ENCODE results near the gene CADM1.

The CADM1 gene

GRCh38 chr11:115418626-115419025 is 85.6 kb downstream of the CADM1 start:
- H3K27me3 Mint-ChIP-seq = no peaks in the 10 kb centered on the region
- no peak overlapping the region for H3K4me3 Mint-ChIP-seq
- H3K4me1 Mint-ChIP-seq = no peaks in the 10 kb centered on the region
- H3K9me3 Mint-ChIP-seq = no peaks in the 10 kb centered on the region
- DNase-seq = no peak
- H3K27ac Mint-ChIP-seq = no peak overlapping the region
- ATAC-seq = no peak

- Mint-ChIP-seq H3K9me3 (no peaks in the 10 kb centered on the region), H3K4me1 (no peaks in the 10 kb centered on the region), H3K27me3 (no peaks in the 10 kb centered on the region), H3K4me3 (no peak overlapping the region), H3K27ac (no peak overlapping the region)
- no peak for DNase-seq
- ATAC-seq = no peak
Observed at GRCh38 chr11:115418081-115418480, 86.1 kb downstream of the CADM1 start.

DNA sequence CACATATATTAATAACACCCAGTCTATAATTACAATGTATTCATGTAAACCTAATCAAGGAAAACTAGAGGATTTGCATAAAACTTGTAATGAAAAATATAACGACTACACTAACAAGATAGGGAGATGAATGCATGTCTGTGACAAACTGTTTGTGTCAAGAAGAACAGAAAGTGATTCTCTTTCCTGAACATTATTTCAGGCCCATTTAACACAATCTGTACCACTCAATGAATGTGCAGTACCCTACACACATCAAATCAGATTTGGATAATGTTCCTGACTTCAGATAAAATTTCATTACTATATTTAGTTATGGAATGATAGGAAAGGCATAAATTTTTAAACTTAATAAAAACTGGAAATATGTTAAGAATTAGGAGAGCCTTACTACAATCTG is 93.1 kb downstream of the CADM1 start:
- H3K27me3 Mint-ChIP-seq = peaks cover 9% of the 10 kb centered on the region
- no peak for DNase-seq
- H3K4me1 Mint-ChIP-seq = no peaks in the 10 kb centered on the region
- ATAC-seq = no peak
- no peak overlapping the region for H3K27ac Mint-ChIP-seq
- H3K4me3 Mint-ChIP-seq = no peak overlapping the region
- H3K9me3 Mint-ChIP-seq = peaks cover 0 to 4% of the 10 kb centered on the region in 2 donors

GRCh38 chr11:115409691-115410220 is 94.5 kb downstream of the CADM1 start:
- Mint-ChIP-seq H3K4me3 (no peak overlapping the region), H3K4me1 (no peaks in the 10 kb centered on the region), H3K27me3 (peaks cover 9% of the 10 kb centered on the region), H3K9me3 (peaks cover 0 to 4% of the 10 kb centered on the region in 2 donors), H3K27ac (no peak overlapping the region)
- ATAC-seq = no peak
- DNase-seq = no peak

- Mint-ChIP-seq H3K4me1 (no peaks in the 10 kb centered on the region), H3K9me3 (peaks cover 0 to 4% of the 10 kb centered on the region in 2 donors), H3K4me3 (no peak overlapping the region), H3K27ac (no peak overlapping the region), H3K27me3 (peaks cover 9% of the 10 kb centered on the region)
- ATAC-seq = no peak
- no peak for DNase-seq
Observed at GRCh38 chr11:115409116-115409670, 95.0 kb downstream of the CADM1 start.

DNA sequence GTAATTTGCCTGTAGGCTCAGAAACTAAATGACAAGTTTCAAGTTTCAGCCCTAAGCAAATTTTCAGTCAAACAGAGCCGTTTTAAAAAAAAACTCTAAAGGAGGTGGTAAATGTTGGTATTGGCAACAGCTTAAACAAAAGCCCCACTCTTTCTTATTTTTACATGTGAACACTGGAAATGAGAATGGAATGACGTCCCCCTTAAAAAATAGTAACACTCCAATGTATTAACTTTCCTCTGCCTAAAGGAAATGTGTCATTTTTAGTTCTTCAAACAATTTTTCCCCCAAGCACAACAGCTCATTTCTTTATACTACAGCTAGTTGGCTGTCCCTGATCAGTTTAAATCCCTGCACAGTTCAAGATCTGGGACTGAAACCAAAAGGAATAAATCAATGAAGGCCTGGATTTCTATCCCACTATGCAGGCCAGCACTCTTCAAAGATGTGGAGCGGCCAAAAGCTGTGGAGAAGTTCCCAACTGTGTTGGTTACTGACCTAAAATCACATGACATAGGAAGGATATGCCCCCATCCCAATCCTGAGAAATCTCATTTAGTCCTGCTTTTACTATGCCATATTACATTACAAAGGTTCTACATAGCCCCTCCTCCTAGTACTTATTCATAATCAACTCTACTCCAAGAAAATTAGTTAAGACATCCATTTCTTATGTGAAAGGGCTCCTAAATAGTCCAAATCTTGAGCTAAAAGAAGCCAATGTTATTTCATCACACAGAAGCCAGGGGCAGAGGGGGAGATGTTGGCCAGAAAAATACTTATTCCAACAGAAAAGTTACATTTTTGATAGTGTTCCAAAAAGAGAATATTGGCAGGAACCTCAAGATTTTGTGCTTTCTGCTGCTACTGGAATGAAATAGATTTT is 95.9 kb downstream of the CADM1 start:
- Mint-ChIP-seq H3K27me3 (peaks cover 9% of the 10 kb centered on the region), H3K4me1 (no peaks in the 10 kb centered on the region), H3K9me3 (peaks cover 0 to 4% of the 10 kb centered on the region in 2 donors), H3K27ac (no peak overlapping the region), H3K4me3 (no peak overlapping the region)
- ATAC-seq (no peak), DNase-seq (no peak)

DNA sequence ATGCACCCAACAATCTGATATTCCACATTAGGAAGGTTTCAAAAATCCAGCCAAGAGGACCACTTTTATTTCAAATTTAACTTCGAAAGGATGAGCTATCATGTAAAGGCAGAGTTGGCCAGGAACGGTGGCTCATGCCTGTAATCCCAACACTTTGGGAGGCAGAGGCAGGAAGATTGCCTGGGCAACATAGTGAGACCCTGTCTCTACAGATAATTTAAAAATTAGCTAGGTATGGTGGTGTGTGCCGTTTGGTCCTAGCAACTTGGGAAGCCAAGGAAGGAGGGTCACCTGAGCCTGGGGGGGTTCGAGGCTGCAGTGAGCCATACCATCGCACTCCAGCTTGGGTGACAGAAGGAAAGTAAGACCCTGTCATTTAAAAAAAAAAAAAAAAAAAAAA is 96.7 kb downstream of the CADM1 start:
- H3K27ac Mint-ChIP-seq = peak overlapping the region in 1 of 2 donors; percentile 19
- no peak overlapping the region for H3K4me3 Mint-ChIP-seq
- ATAC-seq (no peak), DNase-seq (no peak)
- H3K4me1 Mint-ChIP-seq = no peaks in the 10 kb centered on the region
- H3K27me3 Mint-ChIP-seq = peaks cover 9% of the 10 kb centered on the region
- H3K9me3 Mint-ChIP-seq = peaks cover 0 to 4% of the 10 kb centered on the region in 2 donors

- no peaks in the 10 kb centered on the region for H3K4me1 Mint-ChIP-seq
- ATAC-seq = no peak
- H3K4me3 Mint-ChIP-seq = no peak overlapping the region
- no peak overlapping the region for H3K27ac Mint-ChIP-seq
- no peak for DNase-seq
- H3K9me3 Mint-ChIP-seq = peaks cover 0 to 4% of the 10 kb centered on the region in 2 donors
- peaks cover 9% of the 10 kb centered on the region for H3K27me3 Mint-ChIP-seq
Observed at GRCh38 chr11:115406404-115406803, 97.8 kb downstream of the CADM1 start.

DNA sequence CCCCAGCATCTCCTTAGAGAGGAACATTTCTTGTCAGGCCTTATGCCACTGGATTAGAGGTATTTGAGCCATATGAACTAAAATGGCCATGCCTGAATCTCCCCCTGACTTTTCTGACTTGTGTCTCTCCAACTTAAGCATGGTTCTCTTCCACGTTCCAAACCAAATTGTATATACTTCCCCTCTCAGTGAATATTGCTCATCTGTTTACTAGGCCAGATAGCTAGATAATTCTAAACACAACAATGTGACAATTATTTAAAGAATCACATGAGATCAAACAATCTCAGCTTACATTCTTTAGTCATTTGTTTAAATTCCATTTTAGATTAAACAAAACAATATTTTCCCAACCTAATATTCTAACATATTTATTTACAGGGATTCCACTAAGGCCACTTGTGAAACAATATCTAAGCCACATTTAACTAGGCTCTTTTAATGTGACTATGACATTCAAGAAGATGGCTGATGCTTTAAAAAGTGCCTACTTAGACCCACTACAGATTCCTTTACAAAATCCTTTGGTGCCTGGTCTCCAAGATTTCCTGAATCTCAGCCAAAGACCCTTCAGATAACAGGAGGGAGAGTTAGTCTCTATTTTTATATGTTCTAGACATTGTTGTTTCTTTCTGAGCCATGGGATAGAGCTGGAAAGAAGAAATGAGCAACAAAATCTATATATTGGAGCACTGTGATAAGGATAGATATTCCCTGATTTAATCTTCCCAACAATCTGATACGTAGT is 105.7 kb downstream of the CADM1 start:
- H3K4me1 Mint-ChIP-seq = no peaks in the 10 kb centered on the region
- peak overlapping the region in 1 of 2 donors; percentile 26 for H3K27ac Mint-ChIP-seq

GRCh38 chr11:115396533-115396932 is 107.7 kb downstream of the CADM1 start:
- Mint-ChIP-seq H3K4me1 (no peaks in the 10 kb centered on the region), H3K27ac (no peak overlapping the region), H3K9me3 (no peaks in the 10 kb centered on the region), H3K4me3 (no peak overlapping the region), H3K27me3 (peaks cover under 1% of the 10 kb centered on the region)
- DNase-seq (no peak), ATAC-seq (no peak)

More for the DNA sequence above, 105.7 kb downstream of the CADM1 start:
- ATAC-seq = no peak
- DNase-seq = no peak
- Mint-ChIP-seq H3K9me3 (no peaks in the 10 kb centered on the region), H3K4me3 (no peak overlapping the region), H3K27me3 (no peaks in the 10 kb centered on the region)

DNA sequence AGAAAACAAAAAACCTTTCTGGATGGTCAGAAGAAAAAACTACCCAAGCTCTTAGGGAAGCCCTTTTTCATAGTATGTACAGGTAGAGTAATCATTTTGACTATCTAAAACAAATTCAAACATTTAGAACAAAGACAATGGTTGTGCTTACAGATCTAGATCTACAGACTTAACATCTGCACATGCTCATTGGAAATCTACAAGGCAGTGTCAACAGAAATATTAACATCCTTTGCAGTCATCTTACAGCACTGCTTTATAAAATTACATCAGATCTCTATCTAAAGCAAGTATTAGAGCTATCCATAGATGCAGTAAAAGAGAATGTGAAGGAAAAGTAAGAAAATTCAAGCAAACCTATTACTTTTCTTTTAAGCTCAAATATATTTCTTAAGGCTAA is 110.3 kb downstream of the CADM1 start:
- peaks cover 7% of the 10 kb centered on the region for H3K27me3 Mint-ChIP-seq
- H3K4me3 Mint-ChIP-seq = no peak overlapping the region
- H3K27ac Mint-ChIP-seq = no peak overlapping the region
- ATAC-seq = no peak
- no peaks in the 10 kb centered on the region for H3K4me1 Mint-ChIP-seq
- DNase-seq = no peak
- H3K9me3 Mint-ChIP-seq = no peaks in the 10 kb centered on the region

- ATAC-seq = no peak
- Mint-ChIP-seq H3K27me3 (peaks cover 17% of the 10 kb centered on the region), H3K4me1 (no peaks in the 10 kb centered on the region), H3K4me3 (no peak overlapping the region), H3K27ac (no peak overlapping the region), H3K9me3 (no peaks in the 10 kb centered on the region)
- DNase-seq = no peak
Observed at GRCh38 chr11:115391598-115391997, 112.6 kb downstream of the CADM1 start.

DNA sequence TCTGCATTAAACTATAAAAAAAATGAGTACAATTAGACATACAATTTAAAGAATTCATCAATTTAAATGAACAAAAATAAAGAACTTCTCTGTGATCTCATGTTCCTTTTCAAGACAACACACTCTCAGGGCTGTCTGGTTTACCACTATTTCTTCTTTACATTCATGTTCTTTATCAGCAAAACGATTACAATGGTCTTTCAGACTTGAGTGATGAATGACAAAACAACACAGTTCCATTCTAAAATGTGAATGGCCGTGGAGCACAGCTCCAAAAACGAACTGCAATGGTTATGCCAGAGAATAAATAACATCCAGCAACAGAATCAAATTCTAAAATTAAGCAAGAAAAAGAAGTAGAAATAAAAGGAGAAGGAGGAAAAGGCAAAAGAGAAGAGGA is 113.1 kb downstream of the CADM1 start:
- ATAC-seq = no peak
- no peak for DNase-seq
- peaks cover 17% of the 10 kb centered on the region for H3K27me3 Mint-ChIP-seq
- no peak overlapping the region for H3K4me3 Mint-ChIP-seq
- H3K27ac Mint-ChIP-seq = peak overlapping the region in 1 of 2 donors; percentile 73
- H3K9me3 Mint-ChIP-seq = no peaks in the 10 kb centered on the region
- H3K4me1 Mint-ChIP-seq = no peaks in the 10 kb centered on the region

GRCh38 chr11:115390441-115390840 is 113.8 kb downstream of the CADM1 start:
- Mint-ChIP-seq H3K4me3 (no peak overlapping the region), H3K9me3 (no peaks in the 10 kb centered on the region), H3K27me3 (peaks cover 17% of the 10 kb centered on the region), H3K27ac (no peak overlapping the region), H3K4me1 (no peaks in the 10 kb centered on the region)
- DNase-seq (no peak), ATAC-seq (no peak)

DNA sequence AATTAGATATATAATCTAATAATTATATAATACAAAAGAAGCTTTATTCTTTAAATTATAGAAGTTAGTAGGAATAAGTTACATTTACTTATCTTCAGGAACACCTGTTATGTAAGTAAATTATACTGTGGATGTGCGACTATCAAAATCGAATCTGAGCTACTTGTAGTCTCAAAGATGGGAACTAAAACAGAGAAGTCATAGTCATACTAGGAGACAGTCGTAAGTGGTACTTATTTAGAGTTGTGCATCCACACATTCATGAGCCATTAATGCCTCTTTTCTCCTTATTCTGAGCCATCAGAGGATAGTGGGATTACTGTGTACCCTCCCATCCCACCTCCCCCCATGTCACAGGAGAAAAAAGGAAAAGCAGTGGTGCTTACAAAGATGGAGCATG is 114.4 kb downstream of the CADM1 start:
- no peaks in the 10 kb centered on the region for H3K9me3 Mint-ChIP-seq
- no peak overlapping the region for H3K4me3 Mint-ChIP-seq
- H3K27me3 Mint-ChIP-seq = peaks cover 17% of the 10 kb centered on the region
- no peaks in the 10 kb centered on the region for H3K4me1 Mint-ChIP-seq
- H3K27ac Mint-ChIP-seq = no peak overlapping the region
- ATAC-seq (no peak), DNase-seq (no peak)

GRCh38 chr11:115385226-115385625 is 119.0 kb downstream of the CADM1 start:
- Mint-ChIP-seq H3K4me1 (no peaks in the 10 kb centered on the region), H3K9me3 (no peaks in the 10 kb centered on the region), H3K27ac (no peak overlapping the region), H3K27me3 (peaks cover 9% of the 10 kb centered on the region), H3K4me3 (no peak overlapping the region)
- DNase-seq (no peak), ATAC-seq (no peak)

Data from stimulated activated naive CD8-positive, alpha-beta T cell treated with anti-CD3 and anti-CD28 coated beads, Interleukin-15, amount 100 ng/mL, for 72 hours (primary cell).